K562 (cell line): ENCODE data around the gene CHST14. TPM values are rescaled to one million over a fixed set of nuclear protein-coding genes. Genes with fewer than 3 reads are reported as not detected.

Experiments
- CCAR2 ChIP-seq: fragments of 200-400 bp; formaldehyde crosslinking; IDR thresholded peaks from 2 replicates; pipeline ENCODE4 v1.6.1; 2017; ENCODE audit warnings: mild to moderate bottlenecking, low read depth, low read length
- E2F4 ChIP-seq: sonication (generic); formaldehyde crosslinking; IDR thresholded peaks from 2 replicates; pipeline ENCODE4 v1.8.0; 2022; ENCODE audit warnings: mild to moderate bottlenecking, low read depth, missing genetic modification reagents
- ETS1 ChIP-seq: conservative IDR thresholded peaks from 2 replicates; pipeline ENCODE4 v1.6.1; 2011; ENCODE audit warnings: low read depth, mild to moderate bottlenecking, low read length; ENCODE audit not compliant: control insufficient read depth
- GATAD2B ChIP-seq: fragments of 450-650 bp; IDR thresholded peaks from 2 replicates; pipeline ENCODE4 v1.6.1; 2017; ENCODE audit warnings: mild to moderate bottlenecking, borderline replicate concordance
- HMGN3 ChIP-seq: IDR thresholded peaks from 2 replicates; pipeline ENCODE4 v1.6.1; 2011; ENCODE audit warnings: borderline replicate concordance, low read depth, mild to moderate bottlenecking, mixed read lengths, low read length; ENCODE audit not compliant: insufficient read length; ENCODE audit errors: extremely low read depth
- JUND ChIP-seq, 2 experiments: IDR thresholded peaks; 2 replicates in 1 of 2; 3 replicates in 1 of 2; pipeline ENCODE4 v1.6.1; 2011; ENCODE audit warnings: borderline replicate concordance in 2 of 2, low read depth in 2 of 2, low read length in 2 of 2, improper control_type of control experiment in 1 of 2, missing biosample characterization in 1 of 2, missing genetic modification characterization in 1 of 2, missing genetic modification reagents in 1 of 2
- KDM4B ChIP-seq, 2 experiments: fragments of 450-650 bp in 1 of 2; sonication (generic) in 1 of 2; IDR thresholded peaks; 2 replicates each; pipeline ENCODE4 v1.6.1; 2016 to 2017; ENCODE audit warnings: borderline replicate concordance in 2 of 2, antibody characterized with exemption in 1 of 2, low read depth in 1 of 2, mild to moderate bottlenecking in 1 of 2
- MECOM ChIP-seq: fragments of 250-450 bp; sonication (Bioruptor Pico); IDR thresholded peaks from 2 replicates; pipeline ENCODE4 v1.8.0; 2022; ENCODE audit warnings: inconsistent platforms
- POLR2G ChIP-seq: fragments of 200-400 bp; formaldehyde crosslinking; IDR thresholded peaks from 2 replicates; pipeline ENCODE4 v1.6.1; 2017; ENCODE audit warnings: low read depth, mild to moderate bottlenecking, antibody characterized with exemption, low read length, moderate library complexity
- SMARCC2 ChIP-seq: fragments of 450-650 bp; IDR thresholded peaks from 2 replicates; pipeline ENCODE4 v1.6.1; 2017; ENCODE audit warnings: antibody characterized with exemption, moderate library complexity, mild to moderate bottlenecking, low read depth
- STAT5A ChIP-seq: IDR thresholded peaks from 2 replicates; pipeline ENCODE4 v1.6.1; 2012; ENCODE audit warnings: low read length, inconsistent platforms, borderline replicate concordance
- TARDBP ChIP-seq: fragments of 450-650 bp; IDR thresholded peaks from 2 replicates; pipeline ENCODE4 v1.6.1; 2016
- TCFL5 ChIP-seq: fragments of 250-450 bp; sonication (Bioruptor Pico); conservative IDR thresholded peaks from 2 replicates; pipeline ENCODE4 v1.6.1; 2021; ENCODE audit warnings: mild to moderate bottlenecking, moderate library complexity, matching md5 sums
- ZNF174 ChIP-seq: fragments of 250-450 bp; sonication (Bioruptor Pico); IDR thresholded peaks from 2 replicates; pipeline ENCODE4 v1.4.0; 2020; ENCODE audit warnings: mild to moderate bottlenecking
- ZNF224 ChIP-seq: sonication (generic); formaldehyde crosslinking; IDR thresholded peaks from 2 replicates; pipeline ENCODE4 v1.8.0; 2022; ENCODE audit warnings: mild to moderate bottlenecking, missing genetic modification reagents
- ZNF407 ChIP-seq: fragments of 450-650 bp; IDR thresholded peaks from 2 replicates; pipeline ENCODE4 v1.6.1; 2016; ENCODE audit warnings: low read depth
- polyA plus RNA-seq, 8 experiments: library from polyadenylated mRNA; depleted of rRNA in 4 of 8; stranded (reverse) in 5 of 8; unstranded in 3 of 8; fragments of >200 nt; fragmentation: Nextera tagmentation in 2 of 8; fragmentation: Illumina TruSeq in 1 of 8; extraction: Ambion mirVana in 2 of 8; extraction: Trizol in 1 of 8; gene quantifications; 2 replicates each; pipeline versions ENCODE4 v1.2.1 to v1.2.3, GENCODE V29; 2011 to 2014; ENCODE audit warnings: inconsistent platforms in 1 of 8, missing spikeins in 1 of 8
- total RNA-seq, 7 experiments: library from RNA; depleted of rRNA in 6 of 7; stranded (reverse); fragments of >200 nt in 6 of 7; fragmentation: Illumina TruSeq in 2 of 7; extraction: Trizol in 2 of 7; gene quantifications; 2 replicates each; pipeline versions ENCODE4 v1.2.1 to v1.2.3, GENCODE V29; 2011 to 2021; ENCODE audit warnings: low replicate concordance in 1 of 7

Gene CHST14
- total and polyA plus RNA-seq, 9 of the 15 experiments (the other 6 are each of a cell fraction or from before 2014, with no cell fraction given) = 1.6 to 12.1 (median 4.5) TPM

DNA sequence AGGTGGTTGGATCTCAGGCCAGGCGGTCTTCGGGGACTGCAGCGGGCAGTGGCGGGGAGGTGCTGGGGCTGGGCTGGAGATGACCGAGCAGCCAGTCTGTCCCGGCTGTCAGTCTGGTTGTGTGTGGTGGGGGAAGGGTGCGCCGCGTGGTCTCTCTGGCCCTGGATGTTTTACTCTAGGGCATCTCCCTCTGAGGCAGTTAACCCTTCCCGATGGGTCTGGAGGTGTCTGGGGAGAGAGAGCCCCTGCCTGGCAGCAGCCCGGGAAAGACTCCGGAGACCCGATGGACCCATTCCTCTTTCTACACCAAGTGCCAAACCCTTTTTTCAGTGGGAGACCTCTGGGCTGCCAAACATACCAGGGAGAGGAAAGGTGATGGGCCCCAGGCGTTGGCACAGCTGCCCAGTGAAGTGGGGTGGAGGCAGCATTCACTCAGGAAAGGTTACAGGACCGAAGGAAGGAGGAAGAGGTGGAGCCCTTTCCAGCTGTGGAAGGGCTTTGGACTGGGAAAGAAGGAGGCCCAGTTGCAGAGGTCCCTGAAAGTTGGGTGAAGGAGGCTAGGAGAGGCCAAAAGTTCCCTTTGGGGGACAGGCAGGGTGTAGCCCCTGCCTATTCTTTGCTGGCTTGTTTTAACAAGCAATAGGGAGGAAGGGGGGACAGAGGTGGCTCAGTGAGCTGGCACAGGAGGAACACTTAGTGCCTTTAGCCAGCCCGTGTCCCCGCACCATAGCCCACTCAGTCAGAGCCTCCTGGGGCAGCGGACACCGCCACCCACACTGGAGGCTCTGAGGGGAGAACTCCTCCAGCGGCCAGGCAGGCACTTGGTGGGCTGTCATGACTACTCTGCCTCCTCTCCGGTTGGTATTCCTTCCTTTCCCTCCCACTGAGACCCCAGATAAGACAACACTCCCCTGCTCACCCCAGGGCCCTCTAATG, 32.8 kb upstream of the CHST14 start (continued):
- TF ChIP-seq ZNF407 (no peak), E2F4 (no peak), TCFL5 (no peak), ZNF224 (CRISPR knock-in tag) (no peak), JUND (IDR thresholded peaks at IDR 0.05; ENCODE audit: borderline replicate concordance, low read depth, low read length) (no peak), JUND (tag; IDR thresholded peaks at IDR 0.05; ENCODE audit: borderline replicate concordance, low read depth, low read length) (no peak), MECOM (no peak), ETS1 (0 out of 2 replicates have a peak, but pooled peaks have one; percentile 29), STAT5A (no peak), POLR2G (peak; percentile 52; the same call in 1 of the 2 replicates), CCAR2 (no peak), HMGN3 (peak; percentile 42), TARDBP (no peak), GATAD2B (no peak), SMARCC2 (no peak), ZNF174 (CRISPR knock-in tag) (no peak), KDM4B (IDR thresholded peaks at IDR 0.05; ENCODE audit: borderline replicate concordance in 2 of 2, low read depth in 1 of 2) (no peak)
